ENCODE measurements around the gene TRIO.

GRCh38 chr5:14266171-14266570 is 123.0 kb downstream of the TRIO start:
- TF ChIP-seq POLR2A (IDR thresholded peaks at IDR 0.05) (no peak), CTCF (IDR thresholded peaks at IDR 0.05) (no peak)
